Measurements from ENCODE around the gene CYB5R4. TPM values are rescaled to one million over a fixed set of nuclear protein-coding genes. Genes with fewer than 3 reads are reported as not detected.

CYB5R4 gene
- total and polyA plus RNA-seq, 2 donors (not counting 1 experiment from before 2014, with no cell fraction given): 4.3 to 10.6 TPM

- Histone ChIP-seq H3K4me2 (ENCODE audit: extremely low read depth, insufficient read depth, low read length) (no peak overlapping the region), H3K27me3 (ENCODE audit: control insufficient read depth, insufficient read depth, low read length) (no peaks in the 10 kb centered on the region), H3K9ac (ENCODE audit: insufficient read depth, low read length) (no peak overlapping the region), H4K20me1 (ENCODE audit: control insufficient read depth, extremely low read depth, insufficient read depth, low read length) (no peaks in the 10 kb centered on the region), H3K9me3 (ENCODE audit: control insufficient read depth, insufficient read depth, low read depth, low read length) (no peaks in the 10 kb centered on the region), H3K36me3 (ENCODE audit: control insufficient read depth, insufficient read depth, low read length) (no peaks in the 10 kb centered on the region), H3K79me2 (ENCODE audit: control insufficient read depth, insufficient read depth, low read length) (no peaks in the 10 kb centered on the region), H3K4me3 (replicated peaks in 1 of 4; ENCODE audit: control extremely low read depth in 1 of 4, insufficient read depth in 1 of 4, low read depth in 3 of 4, low read length in 4 of 4) (no peak overlapping the region), H3K27ac (ENCODE audit: insufficient read depth, low read length) (no peak overlapping the region), H3K4me1 (ENCODE audit: control insufficient read depth, extremely low read depth, insufficient read depth, low read length) (no peaks in the 10 kb centered on the region), H2AFZ (ENCODE audit: low read length) (no peak overlapping the region)
- DNase-seq (ENCODE audit: low read depth in 2 of 2): no peak
- TF ChIP-seq EZH2 (IDR thresholded peaks at IDR 0.05; ENCODE audit: low read length, missing control alignments): no peak
- no peak for TF ChIP-seq CTCF (conservative IDR thresholded peaks at IDR 0.05 in 1 of 2, IDR thresholded peaks at IDR 0.05 in 1 of 2; ENCODE audit: low read depth in 1 of 2, low read length in 2 of 2)
Observed at GRCh38 chr6:84003654-84004053, 144.2 kb downstream of the CYB5R4 start.

DNA sequence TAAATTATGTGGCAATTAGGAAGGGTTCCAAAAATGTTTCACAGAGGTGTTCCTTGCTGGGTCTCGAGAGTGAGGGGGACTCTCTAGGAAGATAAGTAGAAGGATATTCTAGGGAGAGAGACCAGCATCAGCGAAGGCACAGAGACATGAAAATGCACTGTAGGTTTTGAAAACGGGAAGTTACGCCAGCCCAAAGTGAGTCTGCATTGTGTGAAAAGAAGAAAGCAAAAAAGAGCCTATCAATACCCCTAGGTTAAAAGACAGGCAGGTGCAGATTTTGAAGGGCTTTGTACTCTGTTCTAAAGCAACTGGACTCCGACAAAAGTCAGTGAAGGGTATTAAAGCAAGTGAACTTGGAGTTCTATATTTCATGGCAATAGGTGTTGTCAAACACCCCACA is 148.4 kb downstream of the CYB5R4 start:
- DNase-seq (ENCODE audit: low read depth in 2 of 2): no peak
- Histone ChIP-seq H4K20me1 (ENCODE audit: control insufficient read depth, extremely low read depth, insufficient read depth, low read length) (no peaks in the 10 kb centered on the region), H2AFZ (ENCODE audit: low read length) (no peak overlapping the region), H3K79me2 (ENCODE audit: control insufficient read depth, insufficient read depth, low read length) (no peaks in the 10 kb centered on the region), H3K4me1 (ENCODE audit: control insufficient read depth, extremely low read depth, insufficient read depth, low read length) (no peaks in the 10 kb centered on the region), H3K27ac (ENCODE audit: insufficient read depth, low read length) (no peak overlapping the region), H3K4me2 (ENCODE audit: extremely low read depth, insufficient read depth, low read length) (no peak overlapping the region), H3K9me3 (ENCODE audit: control insufficient read depth, insufficient read depth, low read depth, low read length) (no peaks in the 10 kb centered on the region), H3K36me3 (ENCODE audit: control insufficient read depth, insufficient read depth, low read length) (no peaks in the 10 kb centered on the region), H3K9ac (ENCODE audit: insufficient read depth, low read length) (no peak overlapping the region), H3K4me3 (replicated peaks in 1 of 4; ENCODE audit: control extremely low read depth in 1 of 4, insufficient read depth in 1 of 4, low read depth in 3 of 4, low read length in 4 of 4) (no peak overlapping the region), H3K27me3 (ENCODE audit: control insufficient read depth, insufficient read depth, low read length) (no peaks in the 10 kb centered on the region)
- TF ChIP-seq CTCF (conservative IDR thresholded peaks at IDR 0.05 in 1 of 2, IDR thresholded peaks at IDR 0.05 in 1 of 2; ENCODE audit: low read depth in 1 of 2, low read length in 2 of 2): no peak
- TF ChIP-seq EZH2 (IDR thresholded peaks at IDR 0.05; ENCODE audit: low read length, missing control alignments): no peak

DNA sequence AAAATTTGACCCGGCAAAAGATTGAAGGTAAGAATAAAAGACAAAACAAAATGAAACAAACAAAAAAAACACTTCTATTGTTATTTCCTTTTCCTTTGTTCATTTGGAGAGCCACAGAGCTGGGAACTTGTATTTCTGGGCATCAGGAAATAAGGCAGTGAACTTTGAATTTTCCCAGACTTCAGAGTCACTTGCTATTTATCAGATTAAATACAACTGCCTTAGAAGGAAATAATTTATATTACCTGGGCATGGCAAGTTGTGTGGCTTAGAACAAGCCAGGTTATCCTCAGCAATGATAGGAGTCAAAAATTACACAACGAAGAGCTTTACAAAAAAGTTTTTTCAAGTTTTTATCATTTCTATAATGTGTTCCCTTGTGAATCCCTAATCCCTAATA is 153.9 kb downstream of the CYB5R4 start:
- Histone ChIP-seq H3K4me3 (replicated peaks in 1 of 4; ENCODE audit: control extremely low read depth in 1 of 4, insufficient read depth in 1 of 4, low read depth in 3 of 4, low read length in 4 of 4) (no peak overlapping the region), H3K9ac (ENCODE audit: insufficient read depth, low read length) (no peak overlapping the region), H4K20me1 (ENCODE audit: control insufficient read depth, extremely low read depth, insufficient read depth, low read length) (no peaks in the 10 kb centered on the region), H3K9me3 (ENCODE audit: control insufficient read depth, insufficient read depth, low read depth, low read length) (no peaks in the 10 kb centered on the region), H3K36me3 (ENCODE audit: control insufficient read depth, insufficient read depth, low read length) (no peaks in the 10 kb centered on the region), H3K27me3 (ENCODE audit: control insufficient read depth, insufficient read depth, low read length) (no peaks in the 10 kb centered on the region), H3K4me2 (ENCODE audit: extremely low read depth, insufficient read depth, low read length) (no peak overlapping the region), H3K4me1 (ENCODE audit: control insufficient read depth, extremely low read depth, insufficient read depth, low read length) (no peaks in the 10 kb centered on the region), H3K79me2 (ENCODE audit: control insufficient read depth, insufficient read depth, low read length) (no peaks in the 10 kb centered on the region), H2AFZ (ENCODE audit: low read length) (no peak overlapping the region), H3K27ac (ENCODE audit: insufficient read depth, low read length) (no peak overlapping the region)
- TF ChIP-seq EZH2 (IDR thresholded peaks at IDR 0.05; ENCODE audit: low read length, missing control alignments) (no peak), CTCF (conservative IDR thresholded peaks at IDR 0.05 in 1 of 2, IDR thresholded peaks at IDR 0.05 in 1 of 2; ENCODE audit: low read depth in 1 of 2, low read length in 2 of 2) (no peak)
- DNase-seq (ENCODE audit: low read depth in 2 of 2): no peak

Data from fibroblast of lung (primary cell).